ENCODE results near the gene PARP16.
"Not testable (repeated sequence)": the region's sequence is repeated elsewhere in the genome, so short reads cannot be mapped to it uniquely, and the experiment has no call there.

PARP16 gene

DNA sequence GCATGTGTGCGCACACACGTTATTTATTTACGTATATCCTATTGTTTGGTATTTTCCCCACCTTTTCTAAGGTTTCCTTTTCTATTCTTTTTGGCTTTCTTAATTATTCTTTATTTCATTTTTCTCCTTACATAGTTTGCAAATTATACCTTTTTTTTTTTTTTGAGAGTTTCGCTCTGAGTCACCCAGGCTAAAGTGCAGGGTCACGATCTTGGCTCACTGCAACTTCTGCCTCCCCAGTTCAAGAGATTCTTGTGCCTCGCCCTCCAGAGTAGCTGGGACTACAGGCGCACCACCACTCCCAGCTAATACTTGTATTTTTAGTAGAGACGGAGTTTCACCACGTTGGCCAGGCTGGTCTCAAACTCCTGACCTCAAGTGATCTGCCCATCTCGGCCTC lies 55.4 kb downstream of the PARP16 start:
- no peak for DNase-seq

DNA sequence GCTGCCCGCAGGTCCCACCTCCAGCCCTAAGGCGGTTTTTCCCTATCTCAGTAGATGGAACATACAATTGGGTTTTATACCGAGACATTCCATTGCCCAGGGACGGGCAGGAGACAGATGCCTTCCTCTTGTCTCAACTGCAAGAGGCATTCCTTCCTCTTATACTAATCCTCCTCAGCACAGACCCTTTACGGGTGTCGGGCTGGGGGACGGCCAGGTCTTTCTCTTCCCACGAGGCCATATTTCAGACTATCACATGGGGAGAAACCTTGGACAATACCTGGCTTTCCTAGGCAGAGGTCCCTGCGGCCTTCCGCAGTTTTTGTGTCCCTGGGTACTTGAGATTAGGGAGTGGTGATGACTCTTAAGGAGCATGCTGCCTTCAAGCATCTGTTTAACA lies 59.8 kb downstream of the PARP16 start:
- not testable (repeated sequence) for DNase-seq

DNA sequence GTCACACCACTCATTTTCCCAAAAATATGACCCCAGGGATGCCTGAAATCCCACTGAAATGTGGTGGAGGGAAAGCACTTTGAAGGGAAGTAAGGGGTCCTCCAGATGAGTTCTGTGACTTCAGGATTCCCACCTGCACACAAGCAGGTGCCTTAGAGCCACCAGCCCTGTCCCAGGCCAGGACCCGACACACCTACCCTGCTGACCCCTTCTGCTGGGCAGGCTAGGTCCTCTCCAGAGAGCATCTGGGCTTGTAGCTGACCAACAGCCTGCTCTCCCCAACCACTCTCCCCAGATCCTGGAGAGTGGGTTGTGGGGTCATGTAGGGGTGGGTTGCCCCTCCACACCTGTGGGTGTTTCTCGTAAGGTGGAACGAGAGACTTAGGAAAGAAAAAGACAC lies 60.5 kb downstream of the PARP16 start:
- DNase-seq, result no peak

DNA sequence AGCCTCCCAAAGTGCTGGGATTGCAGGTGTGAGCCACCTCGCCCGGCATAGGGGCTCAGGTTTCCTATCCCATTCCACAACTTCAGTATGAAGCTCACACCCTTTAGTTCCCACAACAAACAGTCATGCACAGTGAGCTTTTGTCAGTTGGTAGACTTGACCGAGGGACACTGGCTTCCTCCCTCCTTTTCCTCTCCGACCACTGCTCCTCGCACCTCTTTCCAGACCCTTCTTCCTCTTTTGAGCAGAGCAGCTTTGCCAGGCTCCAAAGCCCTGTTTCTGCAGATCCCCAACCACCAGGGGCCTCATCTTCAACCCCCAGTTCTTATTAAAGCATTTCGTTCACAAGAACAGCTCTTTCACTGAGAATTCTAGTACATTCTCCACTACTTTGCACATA lies 62.7 kb downstream of the PARP16 start:
- DNase-seq, result no peak

DNA sequence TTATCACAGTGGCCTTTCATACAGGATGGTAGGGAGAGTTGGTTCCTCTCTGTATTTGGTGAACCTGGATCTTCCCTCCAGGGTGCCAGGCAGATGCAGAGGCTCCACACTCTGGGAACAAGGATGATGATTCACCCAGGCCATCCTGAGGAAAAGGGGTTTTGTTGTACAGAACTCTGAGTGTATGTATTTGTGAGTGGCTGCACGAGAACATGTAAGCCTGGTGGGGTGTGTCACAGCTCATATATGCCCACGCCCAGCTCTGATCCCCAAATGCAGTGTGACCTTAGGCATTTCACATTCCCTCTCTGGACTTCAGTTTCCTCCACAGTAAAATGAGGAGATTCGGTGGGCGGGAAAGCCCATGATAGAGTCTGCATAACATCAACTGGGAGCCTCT lies 63.8 kb downstream of the PARP16 start:
- DNase-seq, result no peak

DNA sequence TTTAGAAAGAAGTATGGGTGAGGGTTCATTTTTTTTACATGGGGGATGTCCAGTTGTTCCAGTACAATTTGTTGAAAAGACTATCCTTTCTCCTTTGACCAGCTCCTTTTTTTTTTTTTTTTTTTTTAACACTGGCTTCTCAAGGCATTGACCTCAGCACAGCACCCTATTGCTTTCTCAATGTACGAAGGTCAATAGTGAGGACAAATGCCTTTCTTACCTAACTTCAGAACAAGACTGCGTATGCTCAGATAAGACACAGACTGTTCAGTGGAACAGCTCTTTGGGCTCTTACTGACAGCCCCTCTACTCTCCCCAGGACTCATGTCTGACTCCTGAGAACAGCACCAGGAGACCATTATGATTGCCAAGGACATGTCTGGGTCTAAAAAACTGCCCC lies 65.0 kb downstream of the PARP16 start:
- no peak for DNase-seq

DNA sequence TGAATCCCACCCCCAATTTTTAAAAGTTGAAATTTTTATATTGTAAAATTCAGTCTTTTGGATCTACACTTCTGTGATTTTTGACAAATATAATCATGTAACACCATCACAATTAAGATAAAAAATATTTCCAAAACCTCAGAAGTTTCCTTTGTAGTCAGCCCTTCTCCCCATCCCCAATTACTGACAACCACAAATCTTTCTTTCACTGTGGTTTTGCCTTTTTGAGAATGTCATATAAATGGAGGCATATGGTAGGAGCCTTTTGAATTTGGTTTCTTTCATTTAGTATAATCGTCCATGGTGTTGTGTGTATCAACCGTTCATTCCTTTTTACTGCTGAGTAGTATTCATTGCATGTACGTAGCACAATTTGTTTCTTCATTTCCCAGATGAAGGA lies 67.5 kb downstream of the PARP16 start:
- no peak for DNase-seq

DNA sequence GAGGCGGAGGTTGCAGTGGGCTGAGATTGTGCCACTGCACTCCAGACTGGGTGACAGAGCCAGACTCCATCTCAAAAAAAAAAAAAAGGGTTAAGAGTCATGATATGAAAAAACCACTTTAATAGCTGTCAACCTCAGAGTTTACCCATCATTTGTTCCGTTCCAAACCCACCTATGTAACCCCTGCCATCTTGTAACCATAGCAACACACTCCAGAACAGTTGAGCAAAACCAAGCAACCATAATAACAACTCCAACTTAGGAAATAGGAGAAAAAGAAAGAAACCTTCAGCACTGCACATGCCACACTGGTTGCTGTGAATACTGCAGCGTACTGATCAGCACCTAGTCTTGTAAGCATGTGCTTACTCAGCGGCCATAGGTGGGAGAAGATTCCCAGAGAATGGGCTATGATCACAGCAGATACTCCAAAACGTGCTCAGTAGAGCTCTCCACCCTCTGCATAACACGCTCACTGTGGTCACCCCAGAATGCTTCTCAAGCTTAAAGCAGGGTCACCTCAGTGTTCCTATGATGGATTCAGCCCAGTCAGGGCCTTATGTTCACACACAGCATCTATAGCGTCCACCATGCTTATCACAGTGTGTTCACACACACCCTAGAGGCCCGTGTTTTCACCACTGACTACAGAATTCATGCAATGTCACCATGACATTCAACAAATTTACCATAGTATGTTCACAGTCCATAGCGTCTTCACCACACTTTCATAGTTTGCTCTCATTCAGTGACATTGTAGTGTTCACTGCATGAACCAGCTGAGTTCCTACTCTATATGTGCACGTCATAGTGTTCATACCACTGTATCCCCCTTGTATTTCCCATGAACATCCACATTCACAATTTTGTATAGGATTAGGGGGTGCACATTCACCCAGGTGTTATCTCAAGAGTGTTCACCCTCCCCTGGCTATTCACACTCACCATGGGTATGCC lies 68.9 kb downstream of the PARP16 start:
- no peak for DNase-seq

DNA sequence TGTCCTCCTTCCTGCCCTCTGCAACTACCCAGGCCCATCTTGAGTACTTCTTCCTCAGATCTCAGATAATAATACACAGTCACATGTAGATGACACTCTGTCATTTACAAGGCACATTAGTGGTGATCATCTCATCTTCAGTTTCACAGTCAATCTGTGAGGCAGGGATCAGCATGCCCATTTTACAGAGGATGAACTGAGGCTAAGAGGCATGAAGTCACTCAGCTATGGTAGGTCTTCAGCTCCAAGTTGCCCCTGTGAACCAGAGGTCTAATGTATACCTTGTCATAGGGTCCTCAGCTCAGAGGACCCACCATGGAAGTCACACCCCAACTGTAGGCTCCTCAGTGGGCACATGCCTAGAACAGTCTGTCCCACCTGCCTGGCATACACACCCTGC lies 71.2 kb downstream of the PARP16 start:
- DNase-seq, result no peak

DNA sequence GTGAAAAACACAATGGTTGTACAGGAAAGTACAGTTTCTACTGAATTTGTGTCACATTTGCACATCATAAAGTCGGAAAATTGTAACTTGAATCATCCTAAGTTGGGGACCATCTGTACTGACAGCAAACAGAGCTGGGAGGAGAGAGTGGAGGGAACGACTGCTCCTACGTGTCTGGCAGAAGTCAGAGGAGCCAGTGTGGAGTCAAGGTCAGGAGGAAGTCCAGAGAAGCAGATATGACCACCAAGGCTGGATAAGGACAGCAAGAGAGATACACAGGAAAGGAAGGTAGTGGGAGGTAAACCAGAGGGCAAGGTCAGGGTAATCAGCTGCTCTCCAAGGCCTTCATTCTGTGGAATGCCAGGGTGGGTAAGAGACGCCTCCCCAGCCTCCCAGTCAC lies 72.7 kb downstream of the PARP16 start:
- no peak for DNase-seq

DNA sequence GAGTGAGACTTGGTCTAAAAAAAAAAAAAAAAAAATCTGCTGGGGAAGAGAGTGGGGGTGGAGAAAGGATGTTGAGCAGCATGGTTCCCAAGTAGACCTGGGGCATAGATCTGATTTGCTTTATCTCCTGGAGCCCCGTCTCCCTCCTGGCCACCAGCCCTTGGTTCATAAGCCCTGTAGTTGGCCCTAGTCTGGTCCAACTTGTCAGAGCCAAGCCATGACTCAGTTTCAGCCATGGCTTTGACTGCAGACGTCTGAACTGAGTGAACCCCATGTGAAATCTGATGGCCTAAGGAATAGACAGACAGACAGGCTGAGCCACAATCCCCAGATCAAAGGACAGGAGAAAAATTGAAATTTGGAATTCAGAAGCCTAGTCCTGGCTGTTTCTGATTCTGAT lies 73.4 kb downstream of the PARP16 start:
- DNase-seq, result no peak

DNA sequence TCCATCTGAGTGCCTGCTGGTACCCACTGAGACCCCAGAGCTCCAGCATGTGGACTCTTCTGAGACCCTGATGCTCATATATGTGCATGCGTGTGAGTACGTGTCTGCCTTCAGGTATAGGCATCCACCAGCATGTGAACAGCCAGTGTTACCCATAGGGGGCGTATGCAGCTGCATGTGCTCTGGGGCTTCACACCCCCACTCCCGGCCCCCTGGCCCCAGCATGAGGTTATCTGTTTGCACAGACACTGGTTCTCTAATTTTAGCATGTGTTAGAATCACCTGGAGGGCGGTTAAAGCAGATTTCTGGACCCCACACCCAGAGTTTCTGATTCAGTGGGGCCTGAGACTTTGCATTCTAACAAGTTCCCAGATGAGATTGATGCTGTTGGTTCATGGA lies 74.6 kb downstream of the PARP16 start:
- no peak for DNase-seq

DNA sequence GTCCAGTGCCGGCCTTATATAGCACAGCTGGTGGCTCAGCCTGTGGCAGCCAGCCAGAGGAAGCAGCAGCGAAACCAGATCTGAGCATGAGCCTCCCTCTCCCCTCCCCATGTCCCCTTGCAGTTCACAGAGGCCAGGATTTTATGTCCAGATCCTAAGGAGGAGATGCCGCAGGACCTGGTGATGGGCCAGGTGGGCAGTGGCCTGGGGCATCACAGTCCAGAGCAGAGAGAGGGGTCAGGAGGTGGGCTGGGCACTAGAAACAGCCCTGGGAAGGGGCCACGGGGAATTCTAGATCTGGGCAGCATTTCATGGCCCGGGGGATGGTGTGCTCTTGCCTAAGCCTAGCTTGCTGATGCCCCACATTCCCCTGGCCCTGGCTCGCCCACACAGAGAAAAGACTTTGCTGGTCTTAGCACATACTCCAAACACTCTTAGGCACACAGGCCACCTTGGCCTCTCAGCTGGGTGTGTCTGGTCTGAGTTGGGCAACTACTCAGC lies 75.2 kb downstream of the PARP16 start:
- DNase-seq, result no peak

DNA sequence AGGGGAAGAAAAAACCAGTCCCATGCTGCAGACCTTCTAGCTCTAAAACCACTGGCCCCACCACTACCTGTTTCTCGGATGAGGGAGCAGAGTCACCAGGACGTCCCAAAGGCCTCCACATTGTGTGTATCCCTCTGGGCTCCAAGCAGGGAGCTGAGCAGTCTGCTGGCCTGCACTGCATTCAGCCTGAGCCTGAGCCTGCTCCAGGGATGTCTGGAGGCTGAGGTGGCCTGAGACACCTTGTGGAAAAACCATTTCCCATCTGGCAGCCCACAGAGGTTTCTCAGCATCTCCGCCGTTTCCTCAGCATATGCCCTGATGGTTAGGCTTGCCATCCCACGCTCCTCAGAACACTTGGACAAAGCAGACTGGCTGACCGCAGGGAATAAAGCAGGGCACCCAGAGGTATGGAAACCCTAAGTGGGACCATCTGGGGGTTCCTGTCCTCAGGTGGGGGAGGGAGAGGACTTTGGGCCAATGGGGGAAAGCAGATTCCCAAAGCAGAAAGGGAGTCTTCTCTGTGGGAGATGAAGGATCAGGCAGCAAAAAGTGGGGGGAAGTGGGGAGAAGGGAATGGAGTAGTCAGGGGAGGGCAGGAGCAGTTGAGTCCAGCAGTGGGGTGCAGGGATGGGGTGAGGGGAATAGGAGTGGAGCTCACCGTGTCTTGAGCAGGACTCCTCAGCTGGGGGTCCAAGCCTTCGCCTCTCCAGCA lies 75.8 kb downstream of the PARP16 start, which contains the start of gene CILP:
TSS of gene CILP (minus strand) at position 704 of the 712 bp plus-strand sequence. CDS start 1,718 bp downstream, outside the sequence.
- no peak for DNase-seq

DNA sequence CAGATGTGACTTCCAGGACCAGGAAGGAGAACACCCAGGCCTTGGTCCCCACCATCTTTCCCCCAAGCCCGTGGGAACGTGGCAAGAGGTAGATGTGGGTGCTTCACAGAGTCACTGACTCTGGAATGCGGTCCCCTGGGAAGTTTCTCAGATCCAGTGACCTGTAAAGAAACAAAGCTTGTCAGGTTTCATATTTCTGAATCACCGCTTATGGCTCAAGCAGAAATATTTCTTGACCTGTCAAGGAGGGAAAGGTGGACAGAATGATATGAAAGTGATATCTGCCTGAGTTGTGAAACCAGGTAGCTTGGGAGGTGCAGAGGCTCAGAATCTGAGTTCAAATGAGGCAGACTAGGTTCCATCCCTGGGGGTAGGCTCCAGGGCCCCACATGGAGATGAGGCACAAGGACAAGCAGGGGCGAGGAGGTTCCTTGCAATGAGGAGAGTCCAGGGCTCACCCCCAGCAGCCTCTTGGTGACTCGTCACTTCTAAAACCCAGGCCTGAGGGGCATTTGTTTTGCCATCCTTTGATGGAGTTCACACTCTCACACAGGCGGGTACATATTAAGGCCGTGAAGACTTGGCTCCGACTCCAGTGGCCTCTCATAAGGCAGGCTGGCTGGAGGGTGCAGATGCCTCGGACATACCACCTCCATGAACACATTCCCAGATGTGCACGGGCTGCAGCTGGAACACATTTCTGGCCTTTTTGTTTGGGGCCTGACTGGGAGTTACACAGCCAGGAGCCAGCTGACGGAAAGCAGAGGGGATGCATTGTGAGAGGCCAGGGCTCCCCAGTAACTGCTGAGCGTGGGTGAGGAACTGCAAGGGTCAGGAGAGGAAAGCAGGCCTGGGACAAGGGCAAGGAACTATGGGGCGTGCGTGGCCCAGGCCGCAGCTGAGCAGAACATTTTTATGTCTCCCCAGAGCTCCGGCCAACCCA lies 76.7 kb downstream of the PARP16 start:
- no peak for DNase-seq

DNA sequence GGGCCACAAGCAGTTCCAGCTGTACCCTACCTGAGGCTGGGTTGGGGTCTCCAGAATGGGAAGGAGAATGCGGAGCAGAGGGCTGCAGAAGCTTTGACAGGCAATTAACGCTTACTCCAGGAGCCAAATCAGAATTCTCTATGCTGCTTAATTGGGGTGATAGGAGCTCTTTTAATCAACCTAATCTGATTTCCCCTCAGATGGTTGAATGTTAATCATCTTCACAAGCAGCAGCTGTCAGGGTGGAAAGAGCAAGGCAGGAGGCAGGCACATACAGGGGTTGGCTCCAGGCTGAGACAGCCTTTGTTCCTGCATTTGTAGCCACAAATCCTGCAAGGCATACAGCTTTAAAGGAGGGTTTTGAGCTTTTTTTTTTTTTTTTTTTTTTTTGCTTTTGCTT lies 78.0 kb downstream of the PARP16 start:
- DNase-seq, result no peak

Data from NCI-H1048 (cell line).